Thymus (tissue), 11 donors: ENCODE results near the gene LPP. TPM values are rescaled to one million over a fixed set of nuclear protein-coding genes. Genes with fewer than 3 reads are reported as not detected.

Experiments
- DNase-seq, 9 donors: peaks; one replicate each; pipeline ENCODE4 v3.0.0-alpha.2; 2013; ENCODE audit warnings: low spot score in 9 of 9, low read depth in 6 of 9, missing footprints in 1 of 9
- H3K27ac ChIP-seq, 2 donors: one replicate each; pipeline ENCODE4 v1.5.1; 2013; ENCODE audit warnings: control low read depth in 1 of 2, low read depth in 1 of 2, low read length in 1 of 2, mild to moderate bottlenecking in 1 of 2, moderate library complexity in 1 of 2
- H3K27me3 ChIP-seq, 2 donors: one replicate each; pipeline ENCODE4 v1.5.1; 2013; ENCODE audit warnings: low read length in 1 of 2; ENCODE audit not compliant: control insufficient read depth in 2 of 2, insufficient read depth in 1 of 2
- H3K36me3 ChIP-seq, 2 donors: one replicate each; pipeline ENCODE4 v1.5.1; 2013; ENCODE audit warnings: low read length in 1 of 2, mild to moderate bottlenecking in 1 of 2, moderate library complexity in 1 of 2; ENCODE audit not compliant: control insufficient read depth in 2 of 2, insufficient read depth in 2 of 2
- H3K4me1 ChIP-seq, 2 donors: one replicate each; pipeline ENCODE4 v1.5.1; 2013; ENCODE audit warnings: low read length in 2 of 2; ENCODE audit not compliant: control insufficient read depth in 2 of 2, insufficient read depth in 2 of 2
- H3K4me3 ChIP-seq, 2 donors: one replicate each; pipeline ENCODE4 v1.5.1; 2013; ENCODE audit warnings: low read length in 2 of 2, control low read depth in 1 of 2, mild to moderate bottlenecking in 1 of 2
- H3K9me3 ChIP-seq, 2 donors: one replicate each; pipeline ENCODE4 v1.5.1; 2013; ENCODE audit warnings: low read length in 1 of 2, mild to moderate bottlenecking in 1 of 2; ENCODE audit not compliant: control insufficient read depth in 2 of 2, insufficient read depth in 1 of 2
- WGBS: extraction: QIAGEN DNeasy Blood & Tissue Kit; methylation state at CpG from one replicate; pipeline ENCODE4 v1.1.7; 2013; 5-methylcytosine and 5-hydroxymethylcytosine counted together
- polyA plus RNA-seq: library from polyadenylated mRNA; stranded (reverse); fragments of 200-250 nt; gene quantifications from one replicate; pipeline ENCODE4 v1.2.3, GENCODE V29; 2013
- total RNA-seq: library from RNA; stranded (reverse); fragments of 120-200 nt; gene quantifications from one replicate; pipeline ENCODE4 v1.2.4, GENCODE V29; 2013
- donor health status: healthy.

Gene LPP
- total and polyA plus RNA-seq, 2 donors: 6.5 to 9.2 TPM

DNA sequence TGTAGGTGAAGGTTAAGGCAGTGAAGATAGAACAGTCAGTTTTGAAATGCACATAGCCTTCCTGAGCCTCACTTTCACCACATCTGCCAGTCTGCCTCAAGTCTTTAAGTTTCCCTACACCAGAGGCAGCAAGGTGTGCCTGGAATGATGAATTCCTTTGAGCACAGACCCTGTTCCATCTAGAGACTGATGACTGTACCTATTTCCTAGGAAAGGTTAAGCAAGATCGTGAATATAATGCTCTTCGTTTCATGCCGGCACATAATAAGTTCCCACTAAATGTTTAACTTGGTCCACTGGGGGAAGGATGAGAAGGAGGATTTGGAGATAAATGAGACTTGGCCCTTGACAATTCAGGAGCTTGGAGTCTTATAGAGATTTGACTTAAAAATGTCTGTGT lies 141.9 kb downstream of the LPP start:
- DNase-seq: no peak
- H3K36me3 ChIP-seq: no peaks in the 10 kb centered on the region
- no peak overlapping the region for H3K27ac ChIP-seq
- no peaks in the 10 kb centered on the region for H3K9me3 ChIP-seq
- peaks cover 0 to 8% of the 10 kb centered on the region in 2 donors for H3K4me1 ChIP-seq
- 98% methylated on average over 3 of the region's 3 CpGs for WGBS
- no peaks in the 10 kb centered on the region for H3K27me3 ChIP-seq
- H3K4me3 ChIP-seq: no peak overlapping the region

DNA sequence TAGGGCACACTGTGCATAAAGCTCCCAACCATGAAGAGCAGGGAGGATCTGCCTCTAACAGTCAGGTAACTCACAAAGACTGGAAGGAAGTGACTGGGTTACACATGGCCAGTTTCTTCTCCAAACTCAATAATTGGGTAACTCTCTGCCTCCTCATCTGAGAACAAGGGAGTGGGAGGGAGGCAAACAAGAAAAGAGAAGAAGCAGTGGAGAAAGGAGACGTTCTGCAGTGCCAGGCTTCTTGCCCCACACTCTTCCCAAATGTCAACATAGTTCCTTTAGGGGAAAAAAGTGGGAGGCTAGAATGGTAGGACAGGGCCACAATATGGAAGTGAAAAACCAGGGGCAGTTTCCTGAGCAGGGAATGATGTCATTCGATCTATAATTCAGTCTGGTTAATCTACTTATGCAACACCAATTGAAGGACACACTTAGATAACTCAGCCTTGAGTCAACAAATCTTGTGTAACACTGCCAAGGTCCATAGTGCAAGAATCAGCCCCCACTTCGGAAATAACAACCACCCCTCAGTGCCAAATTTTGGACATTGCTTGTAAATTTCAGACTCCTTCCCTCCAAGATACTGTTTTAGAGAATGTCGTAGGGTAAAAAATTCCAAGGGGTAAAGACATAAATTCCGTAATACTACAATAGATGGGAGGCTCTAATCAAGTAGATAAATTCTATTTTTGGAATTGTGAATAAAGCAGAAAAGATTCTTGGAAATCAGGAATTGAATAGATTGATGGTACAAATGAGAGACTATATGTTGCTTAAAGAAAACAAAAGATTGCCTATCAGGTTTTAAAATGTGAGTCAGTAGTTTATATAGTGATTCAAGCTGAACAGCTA lies 143.0 kb downstream of the LPP start:
- H3K4me3 ChIP-seq: no peak overlapping the region
- H3K36me3 ChIP-seq: no peaks in the 10 kb centered on the region
- no peaks in the 10 kb centered on the region for H3K27me3 ChIP-seq
- DNase-seq: no peak
- no peaks in the 10 kb centered on the region for H3K9me3 ChIP-seq
- WGBS: 95% methylated on average over 5 of the region's 5 CpGs
- H3K27ac ChIP-seq: no peak overlapping the region
- peaks cover 0 to 8% of the 10 kb centered on the region in 2 donors for H3K4me1 ChIP-seq

DNA sequence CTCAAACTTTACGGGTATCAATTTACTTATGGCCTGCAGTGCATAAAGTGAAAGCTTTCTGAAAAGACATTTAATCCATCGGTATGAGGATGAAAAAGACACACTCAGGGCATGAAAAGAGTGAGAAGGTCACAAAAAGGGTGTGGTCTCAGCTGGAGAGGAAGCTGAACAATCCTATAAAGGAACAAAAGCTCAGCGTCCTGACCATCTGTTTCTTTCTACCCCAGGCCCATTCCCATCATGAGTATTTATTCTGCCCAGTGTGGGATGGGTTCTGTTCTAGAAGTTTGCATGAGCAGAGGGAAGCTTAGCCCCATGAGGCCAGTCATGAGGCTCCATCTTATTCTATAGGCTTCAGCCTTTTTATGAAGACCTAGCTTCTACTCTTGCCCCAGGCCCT lies 144.6 kb downstream of the LPP start:
- H3K27ac ChIP-seq: no peak overlapping the region
- no peak overlapping the region for H3K4me3 ChIP-seq
- no peak for DNase-seq
- H3K9me3 ChIP-seq: no peaks in the 10 kb centered on the region
- H3K27me3 ChIP-seq: no peaks in the 10 kb centered on the region
- peaks cover 0 to 8% of the 10 kb centered on the region in 2 donors for H3K4me1 ChIP-seq
- 85% methylated on average over 3 of the region's 3 CpGs for WGBS
- no peaks in the 10 kb centered on the region for H3K36me3 ChIP-seq

DNA sequence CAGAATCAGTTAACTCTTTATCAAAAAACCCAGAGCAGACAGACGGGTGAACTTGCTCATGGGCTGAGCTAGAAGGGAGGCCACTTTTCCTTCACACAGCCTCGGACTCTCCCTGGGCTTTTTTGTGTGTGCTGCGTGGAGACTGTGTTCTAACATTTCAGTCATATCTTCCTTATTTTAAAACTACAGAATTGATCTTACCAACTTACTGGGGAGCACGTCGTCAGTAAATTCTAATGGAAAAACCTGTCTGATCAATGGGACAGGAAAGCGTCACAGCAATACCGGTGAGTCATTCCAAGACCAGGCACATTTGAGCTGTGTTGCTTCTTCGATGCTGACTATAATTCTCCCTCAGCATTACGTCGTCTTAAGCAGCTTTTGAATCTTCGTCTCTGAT lies 145.1 kb downstream of the LPP start:
- no peaks in the 10 kb centered on the region for H3K36me3 ChIP-seq
- no peak for DNase-seq
- no peak overlapping the region for H3K27ac ChIP-seq
- no peak overlapping the region for H3K4me3 ChIP-seq
- H3K4me1 ChIP-seq: peaks cover 0 to 8% of the 10 kb centered on the region in 2 donors
- 97% methylated on average over 11 of the region's 11 CpGs for WGBS
- H3K27me3 ChIP-seq: no peaks in the 10 kb centered on the region
- no peaks in the 10 kb centered on the region for H3K9me3 ChIP-seq

DNA sequence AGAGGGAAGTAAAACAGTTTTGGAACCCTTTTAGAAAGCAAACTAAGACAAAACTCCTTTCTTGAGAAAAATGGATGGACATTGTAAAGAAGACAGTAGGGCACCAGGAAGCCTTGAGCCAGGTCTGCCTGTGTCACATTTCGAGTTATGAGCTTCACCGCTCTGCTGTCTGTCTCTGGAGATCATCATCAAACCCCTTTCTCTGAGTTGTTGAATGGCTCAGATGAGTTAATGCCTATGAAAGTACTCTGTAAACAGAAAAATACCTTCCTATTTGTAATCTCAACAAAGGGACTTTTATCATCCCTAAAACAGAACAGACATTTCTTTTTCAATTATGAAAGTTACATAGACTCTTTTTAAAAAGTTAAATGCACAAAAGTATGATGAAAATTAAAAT lies 145.8 kb downstream of the LPP start:
- Histone ChIP-seq H3K4me1 (peaks cover 0 to 8% of the 10 kb centered on the region in 2 donors), H3K27me3 (no peaks in the 10 kb centered on the region), H3K36me3 (no peaks in the 10 kb centered on the region), H3K4me3 (no peak overlapping the region), H3K27ac (no peak overlapping the region), H3K9me3 (no peaks in the 10 kb centered on the region)
- DNase-seq: no peak
- WGBS: 96% methylated on average over 2 of the region's 2 CpGs

DNA sequence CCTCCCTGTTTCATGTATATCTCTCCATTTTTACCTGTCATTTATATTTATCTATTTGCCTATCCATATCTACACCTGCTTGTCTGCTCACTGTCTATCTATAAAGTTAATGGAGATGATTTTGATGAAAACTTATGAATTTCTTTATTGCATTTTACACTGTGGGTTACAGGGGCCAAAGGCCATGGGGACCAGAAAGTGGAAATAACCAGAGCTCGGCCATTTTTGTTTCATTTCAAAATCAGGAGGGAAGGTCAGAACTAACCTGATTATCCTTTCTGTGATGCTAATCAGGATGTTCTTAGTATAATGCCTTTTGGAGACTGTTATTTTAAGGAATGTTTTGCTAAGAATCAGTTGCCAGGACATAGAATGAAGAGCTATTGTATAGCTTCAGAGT lies 147.2 kb downstream of the LPP start:
- Histone ChIP-seq H3K4me1 (peaks cover 0 to 8% of the 10 kb centered on the region in 2 donors), H3K9me3 (no peaks in the 10 kb centered on the region), H3K27ac (no peak overlapping the region), H3K4me3 (no peak overlapping the region), H3K27me3 (no peaks in the 10 kb centered on the region), H3K36me3 (no peaks in the 10 kb centered on the region)
- 100% methylated on average over 1 of the region's 1 CpG for WGBS
- DNase-seq: no peak

DNA sequence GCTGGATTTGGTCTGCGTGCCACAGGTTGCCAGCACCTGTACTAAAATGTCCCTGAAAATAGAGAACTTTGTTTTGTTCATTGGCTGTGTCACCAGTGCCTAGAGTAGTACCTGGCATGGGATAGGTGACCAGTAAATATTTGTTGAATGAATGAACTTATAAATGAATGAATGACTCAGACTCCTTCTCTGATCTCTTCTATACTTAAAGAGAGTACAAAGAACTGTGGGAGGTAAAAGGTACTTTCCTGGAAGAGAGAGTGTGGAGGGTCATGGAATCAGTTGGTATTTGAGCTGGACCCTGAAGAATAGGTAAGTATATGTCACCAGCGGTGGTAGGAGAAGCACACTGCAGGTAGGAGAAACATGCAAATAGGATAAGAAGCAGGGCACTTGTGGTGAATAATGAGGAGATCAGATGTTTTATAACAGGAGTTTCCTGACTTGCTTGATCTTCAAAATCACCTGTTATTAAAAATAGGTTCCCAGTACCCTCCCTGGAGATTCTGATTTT lies 149.4 kb downstream of the LPP start:
- Histone ChIP-seq H3K36me3 (no peaks in the 10 kb centered on the region), H3K27ac (no peak overlapping the region), H3K4me1 (peaks cover 0 to 4% of the 10 kb centered on the region in 2 donors), H3K9me3 (no peaks in the 10 kb centered on the region), H3K4me3 (no peak overlapping the region), H3K27me3 (no peaks in the 10 kb centered on the region)
- 97% methylated on average over 2 of the region's 2 CpGs for WGBS
- DNase-seq: no peak

DNA sequence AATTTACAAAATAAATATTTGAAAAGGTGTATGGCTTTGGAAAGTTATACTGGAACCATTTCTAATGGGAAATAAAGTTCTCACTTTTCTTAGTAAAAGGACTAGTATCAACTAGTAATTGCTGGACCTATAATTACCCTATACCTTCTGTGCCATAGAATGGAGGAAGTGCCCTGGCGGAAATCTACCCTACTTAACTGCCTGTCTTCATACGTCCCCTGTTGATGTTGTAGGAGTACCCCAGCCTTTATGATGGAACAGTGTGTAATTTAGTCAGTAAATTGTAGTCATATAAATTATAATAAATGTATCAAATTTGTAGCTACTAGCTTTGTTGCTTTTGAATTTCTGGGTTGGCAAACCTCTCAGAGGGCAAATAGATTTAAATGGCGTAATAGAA lies 149.9 kb downstream of the LPP start:
- H3K36me3 ChIP-seq: no peaks in the 10 kb centered on the region
- no peak for DNase-seq
- WGBS: 98% methylated on average over 3 of the region's 3 CpGs
- H3K4me3 ChIP-seq: no peak overlapping the region
- no peaks in the 10 kb centered on the region for H3K27me3 ChIP-seq
- H3K4me1 ChIP-seq: no peaks in the 10 kb centered on the region
- no peak overlapping the region for H3K27ac ChIP-seq
- H3K9me3 ChIP-seq: no peaks in the 10 kb centered on the region

DNA sequence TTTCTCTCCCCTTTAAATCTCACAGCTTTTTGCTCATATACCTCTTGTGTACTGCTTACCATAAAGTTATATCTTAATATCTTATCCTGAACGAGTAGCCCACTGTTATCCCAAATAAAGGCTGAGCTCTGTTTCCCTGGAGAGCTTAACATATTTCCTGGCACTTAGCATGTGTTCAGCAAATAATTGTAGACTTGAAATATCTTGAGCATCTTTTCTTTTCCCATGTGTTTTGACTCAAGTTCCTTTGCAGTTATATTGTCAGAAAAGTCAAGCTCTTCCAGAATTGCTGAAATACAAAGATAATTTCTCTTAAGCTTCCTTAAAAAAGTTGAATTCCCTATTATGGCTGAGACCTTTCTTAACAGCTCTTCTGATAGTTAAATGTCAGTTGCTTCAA lies 150.5 kb downstream of the LPP start:
- H3K9me3 ChIP-seq: no peaks in the 10 kb centered on the region
- no peaks in the 10 kb centered on the region for H3K4me1 ChIP-seq
- no peaks in the 10 kb centered on the region for H3K27me3 ChIP-seq
- no peak overlapping the region for H3K4me3 ChIP-seq
- H3K36me3 ChIP-seq: no peaks in the 10 kb centered on the region
- H3K27ac ChIP-seq: no peak overlapping the region
- DNase-seq: no peak
- WGBS: 93% methylated on average over 1 of the region's 1 CpG
